Stomach (tissue), 9 donors: ENCODE measurements around the gene C17orf58. TPM values are rescaled to one million over a fixed set of nuclear protein-coding genes. Genes with fewer than 3 reads are reported as not detected.
"Not testable (repeated sequence)": the region's sequence is repeated elsewhere in the genome, so short reads cannot be mapped to it uniquely, and the experiment has no call there.

Experiments used
- DNase-seq, 2 donors: peaks; one replicate each; pipeline versions ENCODE4 v3.0.0 to v3.0.0-alpha.2; 2013 to 2019
- H3K27ac ChIP-seq, 5 donors: fragments of 200-600 bp in 4 of 5; sonication (generic) in 4 of 5; one replicate each; pipeline ENCODE4 v1.5.1; 2013 to 2019; ENCODE audit warnings: mild to moderate bottlenecking in 1 of 5, moderate library complexity in 1 of 5
- H3K27me3 ChIP-seq, 3 donors: fragments of 200-600 bp; sonication (generic); one replicate each; pipeline ENCODE4 v1.5.1; 2017 to 2019; ENCODE audit warnings: mixed run types in 1 of 3
- H3K36me3 ChIP-seq, 4 donors: fragments of 200-600 bp; sonication (generic); 1 replicate in 3 of 4; 2 replicates in 1 of 4; pipeline ENCODE4 v1.5.1; 2016 to 2019
- H3K4me1 ChIP-seq, 4 donors: fragments of 200-600 bp; sonication (generic); one replicate each; pipeline ENCODE4 v1.5.1; 2016 to 2019
- H3K4me3 ChIP-seq, 4 donors: fragments of 200-600 bp; sonication (generic) in 3 of 4; one replicate each; pipeline ENCODE4 v1.5.1; 2016 to 2019; ENCODE audit warnings: mild to moderate bottlenecking in 1 of 4
- H3K9me3 ChIP-seq, 4 donors: fragments of 200-600 bp; sonication (generic); one replicate each; pipeline ENCODE4 v1.5.1; 2016 to 2019
- CTCF ChIP-seq, 7 experiments: fragments of 450-650 bp in 4 of 7; fragments of 200-600 bp in 3 of 7; sonication (generic) in 3 of 7; IDR thresholded peaks; one replicate each; pipeline ENCODE4 v1.5.1; 2016 to 2019; ENCODE audit warnings: antibody characterized with exemption in 7 of 7, control low read depth in 2 of 7, mild to moderate bottlenecking in 1 of 7
- EP300 ChIP-seq: sonication (generic); formaldehyde crosslinking; IDR thresholded peaks from one replicate; pipeline ENCODE4 v1.6.1; 2017; ENCODE audit warnings: antibody characterized with exemption
- POLR2A ChIP-seq, 4 donors: fragments of 450-650 bp; IDR thresholded peaks; one replicate each; pipeline ENCODE4 v1.6.1; 2016; ENCODE audit warnings: antibody characterized with exemption in 4 of 4, control low read depth in 2 of 4, mild to moderate bottlenecking in 1 of 4, moderate library complexity in 1 of 4
- POLR2AphosphoS5 ChIP-seq, 3 donors: sonication (generic); formaldehyde crosslinking; IDR thresholded peaks; one replicate each; pipeline ENCODE4 v1.6.1; 2016; ENCODE audit warnings: antibody characterized with exemption in 3 of 3
- WGBS, 5 donors: extraction: QIAGEN DNeasy Blood & Tissue Kit in 3 of 5; methylation state at CpG; one replicate each; pipeline versions ENCODE4 v1.1.5 to v1.1.7; 2013 to 2018; 5-methylcytosine and 5-hydroxymethylcytosine counted together
- intact Hi-C: fragments of 100-400 bp; cut with DNase I; formaldehyde crosslinking; loops from one replicate; pipeline ENCODE4 v1.15.1; 2023; ENCODE audit warnings: low total_unique reads
- polyA plus RNA-seq, 3 donors: library from polyadenylated mRNA; stranded (reverse); fragments of 200-250 nt; gene quantifications; one replicate each; pipeline ENCODE4 v1.2.3, GENCODE V29; 2013
- total RNA-seq, 5 donors: library from RNA; depleted of rRNA; stranded (reverse); fragments of >200 nt; gene quantifications; one replicate each; pipeline versions ENCODE4 v1.1.0 to v1.2.3, GENCODE V29; 2014 to 2016
- donor health status: healthy with polysubstance abuse.
- donor health status: Bipolar disorder and iron deficiency.
- donor health status: healthy.

The C17orf58 gene
- total and polyA plus RNA-seq, 8 donors: 4.9 to 32.2 (median 16.9) TPM; not detected in 1

- Histone ChIP-seq H3K4me1 (peaks cover 0 to 6% (median 0%) of the 10 kb centered on the region in 4 donors), H3K36me3 (peaks cover 4 to 81% (median 77%) of the 10 kb centered on the region in 4 donors), H3K27ac (no peak overlapping the region), H3K4me3 (no peak overlapping the region), H3K27me3 (no peaks in the 10 kb centered on the region), H3K9me3 (no peaks in the 10 kb centered on the region)
- no peak for TF ChIP-seq POLR2A (IDR thresholded peaks at IDR 0.05)
- no peak for TF ChIP-seq POLR2AphosphoS5 (IDR thresholded peaks at IDR 0.05)
- TF ChIP-seq EP300: no peak
- no peak for TF ChIP-seq CTCF (IDR thresholded peaks at IDR 0.05)
- WGBS, 5 donors: 82 to 90% (median 84%) methylated on average over 9 of the region's 9 CpGs
- DNase-seq: no peak
- intact Hi-C loops: no loop called here
Observed at GRCh38 chr17:67974185-67974584, 22.1 kb downstream of the C17orf58 start.

- 92 to 97% (median 94%) methylated on average over 7 of the region's 7 CpGs for WGBS, 5 donors
- TF ChIP-seq CTCF (IDR thresholded peaks at IDR 0.05): no peak
- no peak for TF ChIP-seq POLR2A (IDR thresholded peaks at IDR 0.05)
- no peak for TF ChIP-seq POLR2AphosphoS5 (IDR thresholded peaks at IDR 0.05)
- TF ChIP-seq EP300: no peak
- H3K36me3 ChIP-seq: peaks cover 21 to 85% (median 83%) of the 10 kb centered on the region in 4 donors
- intact Hi-C loops: no loop called here
- DNase-seq: no peak
- H3K27me3 ChIP-seq: no peaks in the 10 kb centered on the region
- H3K4me3 ChIP-seq: no peak overlapping the region
- H3K4me1 ChIP-seq: no peaks in the 10 kb centered on the region
- no peaks in the 10 kb centered on the region for H3K9me3 ChIP-seq
- no peak overlapping the region for H3K27ac ChIP-seq
Observed at GRCh38 chr17:67970783-67971182, 25.5 kb downstream of the C17orf58 start.

- 0 to 4% (median 0%) methylated on average over 1 of the region's 1 CpG for WGBS, 5 donors
- DNase-seq: peak; percentile 65 to 90
Observed at GRCh38 chr17:67963145-67963572, 33.1 kb downstream of the C17orf58 start.

GRCh38 chr17:67962156-67962555 is 34.1 kb downstream of the C17orf58 start:
- H3K9me3 ChIP-seq, intact Hi-C loops, H3K27ac ChIP-seq, H3K27me3 ChIP-seq, DNase-seq, H3K4me3 ChIP-seq, H3K4me1 ChIP-seq: not testable (repeated sequence)
- 57 to 72% (median 66%) methylated on average over 2 of the region's 2 CpGs for WGBS, 5 donors
- H3K36me3 ChIP-seq: peaks cover 19 to 81% (median 75%) of the 10 kb centered on the region in 4 donors

More at GRCh38 chr17:67963145-67963572, 33.1 kb downstream of the C17orf58 start:
- H3K9me3 ChIP-seq, intact Hi-C loops, H3K27me3 ChIP-seq, H3K4me3 ChIP-seq, H3K4me1 ChIP-seq: not testable (repeated sequence)
- TF ChIP-seq CTCF (IDR thresholded peaks at IDR 0.05) (peak in 5 of 7 experiments; percentile 54 to 82 (median 67)), POLR2AphosphoS5 (IDR thresholded peaks at IDR 0.05) (peak in 1 of 3 donors; percentile 27)
- H3K36me3 ChIP-seq: peaks cover 28 to 80% (median 73%) of the 10 kb centered on the region in 4 donors
- H3K27ac ChIP-seq: peak overlapping the region in 1 of 5 donors; percentile 39

GRCh38 chr17:67960276-67960675 is 36.0 kb downstream of the C17orf58 start:
- H3K4me1 ChIP-seq, H3K27me3 ChIP-seq, H3K4me3 ChIP-seq, intact Hi-C loops, DNase-seq, H3K9me3 ChIP-seq: not testable (repeated sequence)
- Histone ChIP-seq H3K27ac (peak overlapping the region in 1 of 5 donors; percentile 4), H3K36me3 (peaks cover 11 to 76% (median 64%) of the 10 kb centered on the region in 4 donors)
- 60 to 76% (median 64%) methylated on average over 3 of the region's 3 CpGs for WGBS, 5 donors
